GM18909 (cell line): ENCODE results near the gene MSI2.

Experiments used
- ATAC-seq: cut with Tn5 transposase; IDR thresholded peaks from one replicate; pipeline ENCODE4 v1.9.1; 2021; ENCODE audit warnings: mild to moderate bottlenecking; ENCODE audit not compliant: unreplicated experiment, poor library complexity

Gene MSI2

GRCh38 chr17:57269052-57269451 lies 12.7 kb downstream of the MSI2 start:
- no peak for ATAC-seq

- no peak for ATAC-seq
Measured at GRCh38 chr17:57269598-57270255, 13.4 kb downstream of the MSI2 start.

DNA sequence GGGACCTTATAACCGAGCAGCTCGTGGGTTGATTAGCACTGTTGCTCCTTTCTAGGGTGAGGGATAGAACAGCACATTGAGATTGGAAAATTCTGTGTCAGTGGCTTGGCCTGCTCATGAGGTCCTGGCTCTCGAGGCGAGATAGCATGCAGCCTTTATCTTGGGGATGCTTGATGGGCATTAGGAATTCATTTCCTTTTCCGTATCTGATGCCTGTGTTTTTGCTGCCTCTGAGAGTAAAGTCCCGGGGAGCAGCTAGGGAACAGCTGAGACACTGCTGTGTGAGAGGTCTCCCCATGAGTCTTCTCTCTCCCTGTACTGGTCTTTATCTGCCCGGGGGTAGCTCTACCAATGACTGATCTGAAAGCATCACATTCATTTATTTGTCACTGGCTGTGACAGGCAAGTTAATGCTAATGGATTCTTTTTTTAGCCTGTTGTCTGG lies 14.5 kb downstream of the MSI2 start:
- ATAC-seq: no peak

DNA sequence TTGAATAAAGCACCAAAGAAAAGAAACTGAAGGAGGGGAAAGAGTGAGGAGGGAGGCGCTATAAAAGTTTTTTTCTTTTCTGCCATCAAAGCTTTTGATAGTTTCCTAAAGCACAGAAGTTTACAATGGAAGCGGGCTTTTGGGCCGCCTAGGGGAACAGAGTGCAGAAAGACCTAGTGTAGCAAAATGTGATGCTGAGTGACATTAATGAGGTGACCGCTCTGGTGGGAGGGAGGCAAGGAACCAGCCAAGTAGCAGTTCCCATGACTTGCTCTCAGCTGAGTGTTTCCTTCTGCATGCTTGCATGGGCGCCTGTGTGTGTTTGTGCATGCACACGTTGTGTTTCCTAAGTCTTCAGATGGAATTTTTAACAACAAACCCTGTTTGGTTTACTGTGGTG lies 15.5 kb downstream of the MSI2 start:
- no peak for ATAC-seq

DNA sequence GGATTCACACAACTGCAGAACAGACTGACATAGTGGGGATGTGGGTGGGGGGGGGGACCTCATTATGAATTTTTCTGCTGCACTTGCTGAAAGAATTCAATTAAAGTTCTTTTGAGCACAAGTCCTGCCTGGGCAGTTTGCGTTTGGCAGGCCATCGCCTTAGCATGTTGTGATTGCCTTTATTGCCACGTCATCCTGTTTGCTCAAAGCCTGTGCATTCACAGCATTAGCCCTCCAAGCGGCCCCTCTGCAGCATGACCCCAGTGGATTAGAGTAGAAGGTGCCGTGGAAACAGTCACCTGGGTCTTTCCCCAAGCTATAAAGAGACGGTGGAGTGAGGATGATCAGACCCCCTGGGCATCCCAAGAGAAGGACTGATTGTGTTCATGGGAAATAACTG lies 17.2 kb downstream of the MSI2 start:
- ATAC-seq: no peak

DNA sequence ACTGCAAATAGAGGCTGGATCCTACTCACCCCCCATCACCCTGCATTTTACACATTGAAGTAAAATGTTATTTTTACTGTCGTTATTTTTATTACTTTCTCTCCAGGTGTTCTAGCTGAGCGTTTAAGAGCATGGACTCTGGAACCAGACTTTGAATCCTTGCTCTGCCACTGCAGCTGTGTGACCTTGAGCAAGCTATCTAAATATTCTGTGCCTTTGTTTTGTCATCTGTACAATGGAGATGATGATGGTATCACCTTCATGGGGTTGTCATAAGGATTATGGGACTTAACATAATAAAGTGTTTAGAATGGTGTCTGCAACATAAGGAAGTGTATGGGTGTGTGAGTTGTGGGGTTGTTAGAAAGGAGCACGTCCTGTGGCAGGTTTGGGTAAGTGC lies 17.8 kb downstream of the MSI2 start:
- no peak for ATAC-seq

DNA sequence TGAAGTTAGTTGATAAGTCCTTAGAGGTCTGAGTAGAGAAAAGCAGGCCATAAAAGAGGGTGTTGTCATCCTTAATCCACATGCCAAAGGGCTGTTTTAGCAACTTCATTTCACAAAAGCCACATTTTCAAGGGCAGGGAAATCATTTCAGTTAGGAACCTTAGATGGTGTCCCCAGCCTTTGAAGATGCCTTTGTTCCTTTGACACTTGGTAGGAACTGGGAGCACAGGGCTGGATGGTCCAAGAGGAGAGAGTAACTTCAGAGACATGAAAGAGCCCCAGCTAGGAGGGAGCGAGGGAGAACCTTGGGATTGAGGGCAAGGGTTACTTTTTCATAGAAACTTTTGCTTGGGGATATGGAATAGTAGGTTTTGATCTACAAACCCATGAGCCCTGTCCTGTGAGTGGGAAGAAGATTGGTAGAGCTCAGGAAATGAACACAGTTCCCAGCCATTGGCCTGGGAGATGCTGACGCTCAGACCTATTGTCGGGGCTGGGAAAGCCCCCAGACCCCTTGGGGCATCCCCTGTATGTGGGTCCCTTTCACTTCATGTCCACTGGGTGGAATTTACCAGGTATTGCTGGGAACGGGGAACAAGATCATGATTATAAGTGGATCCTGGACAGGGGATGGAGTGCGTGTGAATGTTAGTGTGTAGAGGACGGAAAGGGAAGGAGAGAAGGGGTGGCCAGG lies 18.9 kb downstream of the MSI2 start:
- ATAC-seq: no peak

GRCh38 chr17:57276621-57277020 lies 20.3 kb downstream of the MSI2 start:
- no peak for ATAC-seq

DNA sequence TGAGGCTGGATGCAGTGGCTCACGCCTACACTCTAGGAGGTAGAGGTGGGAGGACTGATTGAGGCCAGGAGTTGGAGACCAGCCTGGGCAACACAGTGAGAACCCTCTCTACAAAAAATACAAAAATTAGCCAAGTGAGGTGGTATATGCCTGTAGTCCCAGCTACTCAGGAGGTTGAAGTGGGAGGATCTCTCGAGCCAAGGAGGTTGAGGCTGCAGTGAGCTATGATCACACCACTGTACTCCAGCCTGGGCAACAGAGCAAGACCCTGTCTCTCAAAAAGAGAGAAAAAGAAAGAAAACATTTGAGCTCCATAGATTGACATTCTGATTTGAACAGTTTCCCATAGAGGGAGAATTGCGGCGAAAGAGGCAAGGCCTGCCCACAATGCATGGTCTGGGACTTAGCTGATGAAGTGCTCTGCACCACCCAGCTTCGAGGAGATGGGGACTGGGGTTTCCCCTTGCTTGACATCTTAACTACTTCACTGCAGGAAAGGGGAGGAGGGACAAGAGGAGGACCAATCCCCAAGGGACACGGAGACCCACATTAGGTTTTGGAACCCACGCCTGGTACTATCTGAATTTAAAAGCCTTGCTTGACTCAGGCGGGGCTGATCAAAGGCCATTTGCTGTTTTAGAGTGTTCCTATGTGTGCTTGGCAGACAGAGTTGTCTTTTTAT lies 21.7 kb downstream of the MSI2 start:
- ATAC-seq: no peak

DNA sequence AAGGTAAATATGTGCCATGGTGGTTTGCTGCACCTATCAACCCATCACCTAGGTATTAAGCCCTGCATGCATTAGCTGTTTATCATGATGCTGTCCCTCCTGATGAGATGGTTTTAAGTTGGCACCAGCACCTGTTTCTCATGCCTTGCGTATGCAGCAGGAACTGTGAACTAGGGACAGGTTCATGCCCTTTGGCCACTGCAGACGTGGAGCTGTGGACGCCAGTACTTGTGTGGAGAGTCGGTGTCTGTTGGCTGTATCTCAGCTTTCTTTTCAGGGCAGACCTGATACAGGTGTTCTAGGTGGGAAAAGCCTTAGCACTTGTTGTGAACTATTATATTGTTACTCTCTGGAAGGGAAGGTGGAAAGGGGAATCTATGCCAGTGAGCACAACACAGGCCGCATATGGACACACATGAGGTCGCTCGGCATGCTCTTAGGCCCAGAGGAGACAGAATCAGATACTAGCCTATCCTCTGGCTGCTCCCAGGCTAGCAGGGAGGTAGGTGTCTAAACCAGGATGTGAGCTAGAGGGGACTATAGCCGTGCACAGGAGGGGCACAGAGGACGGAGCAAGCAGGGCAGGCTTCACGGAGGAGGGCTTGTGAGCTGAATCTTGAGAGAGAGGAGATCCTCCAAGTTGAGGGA lies 22.5 kb downstream of the MSI2 start:
- no peak for ATAC-seq

DNA sequence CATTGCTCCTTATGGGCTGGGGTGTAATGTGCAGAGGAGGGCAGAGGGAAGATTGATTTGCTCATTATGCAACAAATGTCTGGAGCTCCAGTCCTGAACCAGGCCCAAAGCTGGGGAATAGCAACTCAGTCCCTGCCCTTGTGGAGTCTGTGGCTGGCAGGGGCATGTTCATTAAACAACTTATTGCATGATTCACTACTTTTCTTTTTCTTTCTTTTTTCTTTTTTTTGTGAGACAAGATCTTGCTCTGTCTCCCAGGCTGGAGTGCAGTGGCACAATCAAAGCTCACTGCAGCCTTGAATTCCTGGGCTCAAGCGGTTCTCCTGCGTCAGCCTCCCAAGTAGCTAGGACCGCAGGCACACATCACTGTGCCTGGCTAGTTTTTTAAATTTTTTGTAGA lies 23.1 kb downstream of the MSI2 start:
- ATAC-seq: no peak

- ATAC-seq: no peak
Measured at GRCh38 chr17:57281887-57282286, 25.6 kb downstream of the MSI2 start.

GRCh38 chr17:57282296-57282695 lies 26.0 kb downstream of the MSI2 start:
- ATAC-seq: no peak

GRCh38 chr17:57283203-57283971 lies 27.1 kb downstream of the MSI2 start:
- no peak for ATAC-seq

GRCh38 chr17:57284583-57284982 lies 28.3 kb downstream of the MSI2 start:
- ATAC-seq: no peak

- peak; percentile 67 for ATAC-seq
Measured at GRCh38 chr17:57284984-57285646, 28.8 kb downstream of the MSI2 start.

DNA sequence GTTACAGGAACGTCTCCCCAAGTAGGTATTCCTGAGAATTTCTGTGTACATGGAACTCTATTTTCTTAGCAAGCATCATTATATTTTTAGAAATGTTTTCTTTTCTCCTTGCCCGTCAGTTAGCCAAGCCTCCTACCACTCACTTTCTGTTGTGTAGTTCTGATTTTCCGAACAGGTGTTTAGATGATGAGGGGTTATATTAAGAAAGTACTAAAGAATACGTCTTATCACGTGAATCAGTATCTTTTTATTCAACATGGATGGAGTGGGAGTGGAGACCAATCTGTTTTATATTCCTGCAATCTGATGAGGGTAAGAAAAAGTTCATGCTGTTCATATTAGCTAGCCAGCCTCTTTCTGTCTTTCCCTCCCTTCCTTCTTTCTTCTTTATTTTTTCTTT lies 29.4 kb downstream of the MSI2 start:
- no peak for ATAC-seq

DNA sequence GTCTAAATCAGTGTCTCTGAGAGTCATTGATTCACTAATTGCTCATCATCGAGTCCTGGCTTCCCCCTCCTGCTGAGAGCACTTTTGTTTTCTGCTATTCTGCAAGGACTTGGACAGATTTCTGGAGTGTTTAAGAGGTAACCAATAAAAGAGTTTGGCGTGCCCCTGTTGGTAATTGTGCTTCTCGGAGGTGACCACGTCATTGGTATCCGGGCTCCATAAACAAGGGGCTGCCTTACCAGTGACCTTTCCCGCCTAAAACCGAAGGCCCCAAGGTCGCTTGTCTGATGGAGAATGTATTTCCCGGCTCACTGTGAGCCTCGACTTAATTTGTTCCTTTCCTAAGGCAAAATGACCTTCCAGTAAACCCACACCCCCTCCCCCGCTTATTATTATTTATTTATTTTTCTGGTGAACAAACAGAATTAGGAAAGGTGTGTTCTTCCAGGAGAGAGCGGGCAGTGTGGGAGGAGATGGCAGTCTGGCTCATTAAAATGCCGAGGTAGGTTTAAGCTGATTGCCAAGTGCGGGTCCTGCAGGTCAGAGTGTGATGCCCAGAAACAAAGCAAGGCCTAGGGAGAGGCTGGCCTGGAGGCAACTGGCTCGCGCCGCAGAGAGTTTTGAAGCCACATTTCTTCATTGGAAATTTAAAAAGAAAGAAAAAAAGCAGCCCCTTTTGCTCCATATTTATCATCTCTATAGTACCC lies 30.2 kb downstream of the MSI2 start:
- no peak for ATAC-seq

DNA sequence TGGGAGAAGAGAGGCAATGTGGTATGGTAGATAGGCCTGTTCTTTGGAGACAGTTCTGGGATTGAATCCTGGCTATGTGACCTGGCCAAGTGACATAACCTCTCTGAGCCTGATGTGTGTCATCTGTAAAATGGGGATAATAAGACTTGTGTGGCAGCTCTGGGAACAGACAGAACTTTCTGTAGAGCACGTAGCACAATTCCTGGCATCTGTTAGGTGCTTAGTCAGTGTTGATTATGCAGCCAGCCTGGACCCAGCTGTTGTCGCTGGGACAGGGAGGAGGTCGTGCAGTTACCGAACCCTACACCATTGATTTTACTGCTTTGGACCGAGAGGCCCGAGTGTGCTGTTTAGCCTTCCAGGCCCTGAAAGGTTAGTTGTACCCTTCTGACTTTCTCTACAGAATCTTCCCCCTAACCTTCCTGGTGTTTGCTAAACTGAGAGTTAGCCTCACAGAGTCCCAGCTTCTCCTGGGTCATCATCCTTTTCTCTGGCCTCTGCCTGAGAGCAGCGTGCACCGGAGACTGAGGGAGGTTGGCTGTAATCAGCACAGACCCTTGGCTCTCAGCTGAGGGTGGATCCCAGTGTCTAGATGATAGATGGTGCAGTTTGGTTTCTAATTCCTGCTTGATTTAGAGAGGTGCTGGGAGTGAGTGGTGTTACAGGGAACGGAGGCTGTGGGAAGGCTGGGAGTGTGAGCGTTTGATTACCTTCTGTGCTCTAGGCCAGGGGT lies 31.9 kb downstream of the MSI2 start:
- ATAC-seq: no peak
